HCT116 (cell line): ENCODE data around the gene CTDSP1. TPM values are rescaled to one million over a fixed set of nuclear protein-coding genes. Genes with fewer than 3 reads are reported as not detected.

Experiments used
- ATAC-seq: fragments of 200-7000 bp; cut with Tn5 transposase; 2 replicates; pipeline ENCODE4 v1.9.1; 2020; ENCODE audit warnings: mild to moderate bottlenecking, moderate library complexity
- BruUV-seq: library from RNA; stranded (reverse); fragments of 400-500 nt; replicated peaks from 2 replicates; lab custom pipeline; 2021; lab: Mats Ljungman, UMichigan
- CTCF ChIA-PET: fragments of 300-600 bp; sonication (Branson Sonifier 250); formaldehyde crosslinking; loops from one replicate; lab custom pipeline; 2021; ENCODE audit warnings: antibody characterized with exemption; lab: Charles Lee
- POLR2A ChIA-PET: fragments of 300-600, 350-600 bp; sonication (Branson Sonifier 250); formaldehyde crosslinking; loops from one replicate; lab custom pipeline; 2021; ENCODE audit warnings: antibody characterized with exemption; lab: Charles Lee
- RAD21 ChIA-PET, 2 experiments: fragments of 300-600 bp; sonication (Branson Sonifier 250); formaldehyde crosslinking; loops; one replicate each; lab custom pipeline; 2023; ENCODE audit warnings: low total read pairs in 2 of 2; ENCODE audit not compliant: uncharacterized antibody in 2 of 2, unreplicated experiment in 2 of 2, low non-redundant PET in 1 of 2; lab: Charles Lee
- DNase-seq: peaks from one replicate; pipeline ENCODE4 v3.0.0-alpha.2; 2010; ENCODE audit warnings: low read depth, low spot score
- H2AFZ ChIP-seq: fragments of 200-600 bp; shearing (Covaris generic), sonication (generic); 2 replicates; pipeline ENCODE4 v1.6.1; 2017; ENCODE audit warnings: low read depth, mixed run types, mixed read lengths, antibody characterized with exemption, low read length; ENCODE audit not compliant: poor library complexity, severe bottlenecking
- H3K27ac ChIP-seq: 2 replicates; pipeline ENCODE4 v1.5.1; 2012; ENCODE audit warnings: low read depth, low read length
- H3K27me3 ChIP-seq: fragments of 200-600 bp; sonication (generic); 2 replicates; pipeline ENCODE4 v1.6.1; 2016; ENCODE audit warnings: mixed run types, low read length, mixed read lengths; ENCODE audit not compliant: insufficient read depth
- H3K36me3 ChIP-seq, 2 experiments: fragments of 200-500 bp in 1 of 2; fragments of 200-600 bp in 1 of 2; sonication (Bioruptor generic) in 1 of 2; sonication (generic) in 1 of 2; 2 replicates each; pipeline versions ENCODE4 v1.5.1 to v1.6.1; 2014 to 2016; ENCODE audit warnings: low read length in 2 of 2, inconsistent platforms in 1 of 2, mixed read lengths in 1 of 2, mixed run types in 1 of 2; ENCODE audit not compliant: insufficient read depth in 2 of 2, control insufficient read depth in 1 of 2
- H3K4me1 ChIP-seq, 2 experiments: fragments of 200-600 bp in 1 of 2; sonication (generic) in 1 of 2; 2 replicates each; pipeline versions ENCODE4 v1.5.1 to v1.6.1; 2012 to 2017; ENCODE audit warnings: low read length in 2 of 2, inconsistent platforms in 1 of 2, mild to moderate bottlenecking in 1 of 2, mixed read lengths in 1 of 2, mixed run types in 1 of 2, moderate library complexity in 1 of 2; ENCODE audit not compliant: insufficient read depth in 2 of 2, control insufficient read depth in 1 of 2
- H3K4me2 ChIP-seq: fragments of 200-600 bp; sonication (generic); 2 replicates; pipeline ENCODE4 v1.6.1; 2017; ENCODE audit warnings: mixed run types, low read length, mixed read lengths
- H3K4me3 ChIP-seq, 2 experiments: fragments of 200-600 bp in 1 of 2; sonication (generic) in 1 of 2; replicated peaks in 1 of 2; 2 replicates each; pipeline ENCODE4 v1.5.1; 2011 to 2016; ENCODE audit warnings: low read length in 2 of 2, control low read depth in 1 of 2, low read depth in 1 of 2, mild to moderate bottlenecking in 1 of 2, mixed read lengths in 1 of 2, mixed run types in 1 of 2
- H3K79me2 ChIP-seq: fragments of 200-600 bp; sonication (generic); 2 replicates; pipeline ENCODE4 v1.6.1; 2017; ENCODE audit warnings: mild to moderate bottlenecking, mixed run types, low read length, moderate library complexity, mixed read lengths; ENCODE audit not compliant: insufficient read depth
- H3K9ac ChIP-seq: fragments of 200-600 bp; sonication (generic); 2 replicates; pipeline ENCODE4 v1.6.1; 2016; ENCODE audit warnings: low read length, mixed read lengths
- H3K9me2 ChIP-seq: fragments of 200-600 bp; sonication (generic), shearing (Covaris generic); 2 replicates; pipeline ENCODE4 v1.6.1; 2017; ENCODE audit warnings: mixed run types, mild to moderate bottlenecking, moderate library complexity; ENCODE audit not compliant: insufficient read depth
- H3K9me3 ChIP-seq, 2 experiments: fragments of 200-500 bp in 1 of 2; fragments of 200-600 bp in 1 of 2; sonication (Bioruptor generic) in 1 of 2; sonication (generic) in 1 of 2; 2 replicates each; pipeline ENCODE4 v1.6.1; 2014 to 2017; ENCODE audit warnings: low read length in 2 of 2, mixed read lengths in 2 of 2, inconsistent platforms in 1 of 2, low read depth in 1 of 2, mild to moderate bottlenecking in 1 of 2, mixed run types in 1 of 2, moderate library complexity in 1 of 2; ENCODE audit not compliant: control insufficient read depth in 1 of 2, insufficient read depth in 1 of 2
- H4K20me1 ChIP-seq: fragments of 200-600 bp; sonication (generic), shearing (Covaris generic); 2 replicates; pipeline ENCODE4 v1.6.1; 2017; ENCODE audit warnings: mixed run types, mild to moderate bottlenecking, moderate library complexity; ENCODE audit not compliant: insufficient read depth
- EZH2 ChIP-seq: fragments of 200-600 bp; sonication (generic); IDR thresholded peaks from 2 replicates; pipeline ENCODE4 v1.6.1; 2017; ENCODE audit warnings: antibody characterized with exemption, mixed run types
- POLR2A ChIP-seq: IDR thresholded peaks from 2 replicates; pipeline ENCODE4 v1.7.0; 2011; ENCODE audit warnings: borderline replicate concordance; ENCODE audit not compliant: insufficient read depth, insufficient read length; ENCODE audit errors: extremely low read depth
- POLR2AphosphoS5 ChIP-seq: IDR thresholded peaks from 2 replicates; pipeline ENCODE4 v1.6.1; 2011; ENCODE audit warnings: mild to moderate bottlenecking, low read depth, low read length, moderate library complexity
- SIN3A ChIP-seq: IDR thresholded peaks from 2 replicates; pipeline ENCODE4 v1.6.1; 2012; ENCODE audit warnings: low read depth
- TCF7L2 ChIP-seq: IDR thresholded peaks from 2 replicates; pipeline ENCODE4 v1.7.0; 2011; ENCODE audit warnings: borderline replicate concordance, inconsistent platforms; ENCODE audit not compliant: insufficient read depth, insufficient read length; ENCODE audit errors: extremely low read depth
- YY1 ChIP-seq: IDR thresholded peaks from 2 replicates; pipeline ENCODE4 v1.6.1; 2011; ENCODE audit warnings: low read length, low read depth, moderate library complexity, mild to moderate bottlenecking; ENCODE audit not compliant: insufficient replicate concordance; ENCODE audit errors: extremely low read depth
- ZNF274 ChIP-seq: fragments of 200-500 bp; sonication (Bioruptor generic); IDR thresholded peaks from 2 replicates; pipeline ENCODE4 v1.6.1; 2014; ENCODE audit warnings: mild to moderate bottlenecking, low read depth, low read length, inconsistent platforms
- intact Hi-C: fragments of 100-400 bp; cut with micrococcal nuclease; formaldehyde crosslinking; loops from 2 replicates; pipeline ENCODE4 v1.10.0; 2022
- total RNA-seq: library from RNA; stranded (reverse); gene quantifications from one replicate; pipeline ENCODE4 v1.2.1, GENCODE V29; 2021; ENCODE audit not compliant: unreplicated experiment
- TF ChIP-seq, protein P1 (sequence below), 3 experiments: fragments of 200-600 bp in 1 of 3; sonication (generic) in 1 of 3; IDR thresholded peaks in 2 of 3; conservative IDR thresholded peaks in 1 of 3; 2 replicates each; pipeline ENCODE4 v1.5.1; 2012 to 2017; ENCODE audit warnings: low read depth in 2 of 3, low read length in 2 of 3, antibody characterized with exemption in 1 of 3, borderline replicate concordance in 1 of 3, control low read depth in 1 of 3, mild to moderate bottlenecking in 1 of 3, mixed read lengths in 1 of 3, mixed run types in 1 of 3, moderate library complexity in 1 of 3; ENCODE audit not compliant: insufficient read depth in 1 of 3
- TF ChIP-seq, protein P2 (sequence below): IDR thresholded peaks from 2 replicates; pipeline ENCODE4 v1.6.1; 2011; ENCODE audit warnings: mild to moderate bottlenecking, low read length, moderate library complexity; ENCODE audit not compliant: insufficient replicate concordance; ENCODE audit errors: extremely low read depth

The CTDSP1 gene
- total RNA-seq, 1 experiment from 2014 or later: 90.7 TPM

DNA sequence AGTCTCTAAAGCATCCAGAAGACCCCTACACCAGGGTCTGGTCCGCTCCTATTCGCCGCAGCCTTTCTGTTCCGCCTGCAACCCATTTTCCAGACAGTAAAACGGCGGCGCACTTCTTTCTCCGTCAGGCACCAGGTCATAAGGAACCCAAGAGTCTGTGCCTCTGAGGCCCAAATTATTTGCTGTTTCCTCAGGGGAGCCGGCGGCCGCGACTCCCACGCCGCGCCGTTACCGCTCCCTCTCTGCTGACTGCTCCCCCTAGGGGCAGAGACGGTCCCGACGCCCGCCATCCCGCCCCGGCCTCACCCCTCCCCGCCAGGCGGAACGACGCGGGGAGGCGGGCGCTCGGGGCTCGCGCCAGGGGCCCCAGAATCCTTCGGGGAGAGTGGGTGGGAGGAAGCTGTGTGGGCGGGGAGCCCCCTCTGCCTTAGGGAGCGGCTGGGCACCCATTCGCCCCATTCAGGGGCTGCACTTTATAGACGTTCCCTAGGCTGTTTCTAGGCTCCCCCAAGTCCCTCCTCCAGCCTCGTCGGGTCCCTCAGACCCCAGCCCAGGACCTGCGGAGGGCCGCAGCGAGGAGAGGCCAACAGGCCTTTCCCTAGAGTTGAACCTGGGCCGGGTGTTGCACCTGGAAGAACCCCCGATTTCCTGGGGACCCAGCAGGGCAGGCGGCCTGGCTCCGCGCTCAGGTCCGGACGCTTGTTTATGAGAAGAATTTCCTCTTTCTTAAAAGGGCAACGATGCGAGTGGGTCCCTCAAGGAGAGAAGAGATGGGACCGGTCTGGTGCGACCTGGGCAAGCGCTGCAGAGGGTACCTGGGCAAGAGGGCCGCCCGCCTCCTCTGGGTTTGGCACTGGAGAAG is 3.6 kb upstream of the CTDSP1 start:
- RAD21 ChIA-PET: interaction anchor here in 1 of 2 experiments (0.7 kb wide), 1 partner anchor 94 kb away, joined by 3 read pairs; no protein-coding TSS in a partner anchor
- BruUV-seq: no TSS peak
- Histone ChIP-seq H3K4me3 (peak overlapping the region; percentile 63 to 85), H3K27me3 (no peaks in the 10 kb centered on the region), H3K9me2 (no peaks in the 10 kb centered on the region), H3K27ac (peak overlapping the region; percentile 99), H2AFZ (peak overlapping the region; percentile 94), H3K9ac (peak overlapping the region; percentile 92), H3K9me3 (no peaks in the 10 kb centered on the region), H3K36me3 (no peaks in the 10 kb centered on the region), H3K4me2 (peak overlapping the region; percentile 90), H3K4me1 (peaks cover 24 to 57% of the 10 kb centered on the region in 2 experiments), H3K79me2 (peaks cover 22% of the 10 kb centered on the region), H4K20me1 (no peaks in the 10 kb centered on the region)
- DNase-seq (peak; percentile 96), ATAC-seq (peak; percentile 61)
- intact Hi-C loops: loop anchor here (1.0 to 2.0 kb wide), 4 partner anchors 95 to 210 kb away; partner anchors contain the start of gene TMBIM1
- POLR2A ChIA-PET: interaction anchor here (0.7 to 1.2 kb wide), 3 partner anchors 93 to 126 kb away, joined by 3 to 5 read pairs (median 4); partner anchors contain the start of genes AAMP and PNKD
- CTCF ChIA-PET: interaction anchor here (0.8 to 2.6 kb wide), 10 partner anchors 9 to 209 kb away, joined by 3 to 22 read pairs (median 5); partner anchors contain the start of genes AAMP and PNKD
- TF ChIP-seq TCF7L2: no peak
- TF ChIP-seq EZH2: no peak
- TF ChIP-seq YY1: peak; percentile 85
- TF ChIP-seq, protein P1, sequence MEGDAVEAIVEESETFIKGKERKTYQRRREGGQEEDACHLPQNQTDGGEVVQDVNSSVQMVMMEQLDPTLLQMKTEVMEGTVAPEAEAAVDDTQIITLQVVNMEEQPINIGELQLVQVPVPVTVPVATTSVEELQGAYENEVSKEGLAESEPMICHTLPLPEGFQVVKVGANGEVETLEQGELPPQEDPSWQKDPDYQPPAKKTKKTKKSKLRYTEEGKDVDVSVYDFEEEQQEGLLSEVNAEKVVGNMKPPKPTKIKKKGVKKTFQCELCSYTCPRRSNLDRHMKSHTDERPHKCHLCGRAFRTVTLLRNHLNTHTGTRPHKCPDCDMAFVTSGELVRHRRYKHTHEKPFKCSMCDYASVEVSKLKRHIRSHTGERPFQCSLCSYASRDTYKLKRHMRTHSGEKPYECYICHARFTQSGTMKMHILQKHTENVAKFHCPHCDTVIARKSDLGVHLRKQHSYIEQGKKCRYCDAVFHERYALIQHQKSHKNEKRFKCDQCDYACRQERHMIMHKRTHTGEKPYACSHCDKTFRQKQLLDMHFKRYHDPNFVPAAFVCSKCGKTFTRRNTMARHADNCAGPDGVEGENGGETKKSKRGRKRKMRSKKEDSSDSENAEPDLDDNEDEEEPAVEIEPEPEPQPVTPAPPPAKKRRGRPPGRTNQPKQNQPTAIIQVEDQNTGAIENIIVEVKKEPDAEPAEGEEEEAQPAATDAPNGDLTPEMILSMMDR (IDR thresholded peaks at IDR 0.05 in 2 of 3, conservative IDR thresholded peaks at IDR 0.05 in 1 of 3; ENCODE audit: borderline replicate concordance in 1 of 3, insufficient read depth in 1 of 3, low read depth in 2 of 3, low read length in 2 of 3): peak in 2 of 3 experiments; percentile 76 to 83; a peak in 4 of 6 replicates
- TF ChIP-seq, protein P2, sequence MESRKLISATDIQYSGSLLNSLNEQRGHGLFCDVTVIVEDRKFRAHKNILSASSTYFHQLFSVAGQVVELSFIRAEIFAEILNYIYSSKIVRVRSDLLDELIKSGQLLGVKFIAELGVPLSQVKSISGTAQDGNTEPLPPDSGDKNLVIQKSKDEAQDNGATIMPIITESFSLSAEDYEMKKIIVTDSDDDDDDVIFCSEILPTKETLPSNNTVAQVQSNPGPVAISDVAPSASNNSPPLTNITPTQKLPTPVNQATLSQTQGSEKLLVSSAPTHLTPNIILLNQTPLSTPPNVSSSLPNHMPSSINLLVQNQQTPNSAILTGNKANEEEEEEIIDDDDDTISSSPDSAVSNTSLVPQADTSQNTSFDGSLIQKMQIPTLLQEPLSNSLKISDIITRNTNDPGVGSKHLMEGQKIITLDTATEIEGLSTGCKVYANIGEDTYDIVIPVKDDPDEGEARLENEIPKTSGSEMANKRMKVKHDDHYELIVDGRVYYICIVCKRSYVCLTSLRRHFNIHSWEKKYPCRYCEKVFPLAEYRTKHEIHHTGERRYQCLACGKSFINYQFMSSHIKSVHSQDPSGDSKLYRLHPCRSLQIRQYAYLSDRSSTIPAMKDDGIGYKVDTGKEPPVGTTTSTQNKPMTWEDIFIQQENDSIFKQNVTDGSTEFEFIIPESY: peak; percentile 62
- no peak for TF ChIP-seq ZNF274
- peak; percentile 15 for TF ChIP-seq POLR2A
- no peak for TF ChIP-seq SIN3A
- TF ChIP-seq POLR2AphosphoS5: peak; percentile 65; the same call in 1 of the 2 replicates
